Esophagus muscularis mucosa (tissue), 4 donors: ENCODE measurements around the gene VAMP8. TPM values are rescaled to one million over a fixed set of nuclear protein-coding genes. Genes with fewer than 3 reads are reported as not detected.
A peak's percentile ranks its signal among the peaks of the same experiment; 100 is the strongest.

Experiments used
- DNase-seq: peaks from one replicate; pipeline ENCODE4 v3.0.0-alpha.2; 2017; ENCODE audit errors: extremely low spot score
- H3K27ac ChIP-seq, 4 donors: fragments of 200-600 bp; sonication (generic); replicated peaks in 1 of 4; 1 replicate in 3 of 4; 2 replicates in 1 of 4; pipeline ENCODE4 v1.5.1; 2016 to 2019; ENCODE audit warnings: mild to moderate bottlenecking in 1 of 4
- H3K27me3 ChIP-seq, 4 donors: fragments of 200-600 bp; sonication (generic); one replicate each; pipeline versions ENCODE4 v1.5.1 to v1.6.0; 2016 to 2019
- H3K36me3 ChIP-seq, 4 donors: fragments of 200-600 bp; sonication (generic); one replicate each; pipeline ENCODE4 v1.5.1; 2016 to 2019
- H3K4me1 ChIP-seq, 4 donors: fragments of 200-600 bp; sonication (generic); one replicate each; pipeline ENCODE4 v1.5.1; 2016 to 2019
- H3K4me3 ChIP-seq, 4 donors: fragments of 200-600 bp; sonication (generic); 1 replicate in 2 of 4; 2 replicates in 2 of 4; pipeline ENCODE4 v1.5.1; 2016 to 2019; ENCODE audit warnings: mild to moderate bottlenecking in 4 of 4, moderate library complexity in 1 of 4
- H3K9me3 ChIP-seq, 4 donors: fragments of 200-600 bp; sonication (generic); 1 replicate in 3 of 4; 2 replicates in 1 of 4; pipeline ENCODE4 v1.5.1; 2016 to 2019
- EP300 ChIP-seq: sonication (generic); formaldehyde crosslinking; IDR thresholded peaks from one replicate; pipeline ENCODE4 v1.6.1; 2017; ENCODE audit warnings: antibody characterized with exemption
- POLR2A ChIP-seq: fragments of 450-650 bp; IDR thresholded peaks from one replicate; pipeline ENCODE4 v1.6.1; 2017; ENCODE audit warnings: antibody characterized with exemption, moderate library complexity, mild to moderate bottlenecking, low read depth
- POLR2AphosphoS5 ChIP-seq, 2 donors: sonication (generic); formaldehyde crosslinking; IDR thresholded peaks; one replicate each; pipeline ENCODE4 v1.6.1; 2017; ENCODE audit warnings: antibody characterized with exemption in 2 of 2
- WGBS: methylation state at CpG from one replicate; pipeline ENCODE4 v1.1.5; 2018; 5-methylcytosine and 5-hydroxymethylcytosine counted together
- intact Hi-C: fragments of 100-400 bp; cut with DNase I; formaldehyde crosslinking; loops from one replicate; pipeline ENCODE4 v1.15.1; 2023
- total RNA-seq, 4 donors: library from RNA; depleted of rRNA; stranded (reverse); fragments of >200 nt; gene quantifications; one replicate each; pipeline versions ENCODE4 v1.1.0 to v1.2.1, GENCODE V29; 2016
- TF ChIP-seq, protein P1 (sequence below), 3 experiments: fragments of 200-600 bp in 2 of 3; fragments of 450-650 bp in 1 of 3; sonication (generic) in 2 of 3; IDR thresholded peaks; one replicate each; pipeline ENCODE4 v1.5.1; 2017 to 2019; ENCODE audit warnings: antibody characterized with exemption in 3 of 3, mild to moderate bottlenecking in 2 of 3, moderate library complexity in 1 of 3

Gene VAMP8
- total RNA-seq, 4 donors from 2014 or later: 4.8 to 15.6 (median 8.3) TPM

DNA sequence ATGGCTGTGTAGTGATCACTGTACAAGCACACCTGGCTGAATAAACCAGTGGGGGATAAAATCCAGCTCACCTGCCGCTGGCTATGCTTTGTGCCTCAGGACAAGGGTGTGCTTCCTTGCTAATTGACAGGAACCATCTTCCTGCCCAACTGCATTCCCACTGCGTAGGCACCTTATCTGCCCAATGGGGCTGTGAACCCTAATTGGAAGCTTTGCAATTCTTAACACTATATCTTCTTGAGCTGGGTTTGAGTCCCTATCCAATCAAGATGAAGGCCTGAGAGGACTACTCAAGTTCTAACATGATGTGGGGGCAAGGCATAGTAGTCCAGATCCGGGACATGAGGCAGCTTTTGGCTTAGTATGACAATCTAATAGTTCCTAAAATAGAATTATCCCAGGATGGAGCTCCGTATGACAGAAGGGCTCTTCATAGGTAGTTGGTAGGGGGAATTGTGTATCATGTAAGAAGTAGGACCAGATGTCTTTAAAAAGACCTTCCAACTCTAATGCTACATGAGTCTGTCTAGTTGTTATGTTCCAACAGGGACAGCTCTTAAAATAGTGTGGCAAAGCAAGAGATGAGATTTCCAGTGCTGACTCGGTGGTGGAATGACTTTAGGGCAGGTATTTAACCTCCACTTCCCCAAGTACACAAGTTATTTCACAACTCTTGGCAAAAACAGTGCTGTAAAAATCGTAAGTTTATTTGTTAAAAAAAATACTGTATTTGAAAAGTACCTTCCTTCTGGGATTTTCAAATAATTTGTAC lies 27.4 kb downstream of the VAMP8 start:
- Histone ChIP-seq H3K36me3 (peaks cover 0 to 46% (median 28%) of the 10 kb centered on the region in 4 donors), H3K9me3 (no peaks in the 10 kb centered on the region), H3K4me1 (peaks cover 58 to 87% (median 82%) of the 10 kb centered on the region in 4 donors), H3K27ac (peak overlapping the region; percentile 39 to 95 (median 75)), H3K4me3 (peak overlapping the region in 1 of 4 donors; percentile 91), H3K27me3 (no peaks in the 10 kb centered on the region)
- TF ChIP-seq POLR2AphosphoS5 (IDR thresholded peaks at IDR 0.05) (no peak), POLR2A (no peak), EP300 (no peak)
- TF ChIP-seq, protein P1, sequence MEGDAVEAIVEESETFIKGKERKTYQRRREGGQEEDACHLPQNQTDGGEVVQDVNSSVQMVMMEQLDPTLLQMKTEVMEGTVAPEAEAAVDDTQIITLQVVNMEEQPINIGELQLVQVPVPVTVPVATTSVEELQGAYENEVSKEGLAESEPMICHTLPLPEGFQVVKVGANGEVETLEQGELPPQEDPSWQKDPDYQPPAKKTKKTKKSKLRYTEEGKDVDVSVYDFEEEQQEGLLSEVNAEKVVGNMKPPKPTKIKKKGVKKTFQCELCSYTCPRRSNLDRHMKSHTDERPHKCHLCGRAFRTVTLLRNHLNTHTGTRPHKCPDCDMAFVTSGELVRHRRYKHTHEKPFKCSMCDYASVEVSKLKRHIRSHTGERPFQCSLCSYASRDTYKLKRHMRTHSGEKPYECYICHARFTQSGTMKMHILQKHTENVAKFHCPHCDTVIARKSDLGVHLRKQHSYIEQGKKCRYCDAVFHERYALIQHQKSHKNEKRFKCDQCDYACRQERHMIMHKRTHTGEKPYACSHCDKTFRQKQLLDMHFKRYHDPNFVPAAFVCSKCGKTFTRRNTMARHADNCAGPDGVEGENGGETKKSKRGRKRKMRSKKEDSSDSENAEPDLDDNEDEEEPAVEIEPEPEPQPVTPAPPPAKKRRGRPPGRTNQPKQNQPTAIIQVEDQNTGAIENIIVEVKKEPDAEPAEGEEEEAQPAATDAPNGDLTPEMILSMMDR (IDR thresholded peaks at IDR 0.05): no peak
- WGBS: 58% methylated on average over 5 of the region's 6 CpGs
- intact Hi-C loops: loop anchor here (5.0 kb wide), 1 partner anchor 172 kb away; no protein-coding TSS in a partner anchor
- no peak for DNase-seq

- Histone ChIP-seq H3K9me3 (no peaks in the 10 kb centered on the region), H3K36me3 (peaks cover 0 to 43% (median 22%) of the 10 kb centered on the region in 4 donors), H3K27ac (peak overlapping the region; percentile 39 to 95 (median 75)), H3K27me3 (no peaks in the 10 kb centered on the region), H3K4me3 (peak overlapping the region in 1 of 4 donors; percentile 91), H3K4me1 (peaks cover 58 to 89% (median 87%) of the 10 kb centered on the region in 4 donors)
- intact Hi-C loops: no loop called here
- no peak for DNase-seq
- no peak for TF ChIP-seq POLR2AphosphoS5 (IDR thresholded peaks at IDR 0.05)
- TF ChIP-seq EP300: no peak
- no peak for TF ChIP-seq POLR2A
- TF ChIP-seq, protein P1 (IDR thresholded peaks at IDR 0.05): no peak
- WGBS: 56% methylated on average over 4 of the region's 4 CpGs
Measured at GRCh38 chr2:85605406-85606115, 28.2 kb downstream of the VAMP8 start.

DNA sequence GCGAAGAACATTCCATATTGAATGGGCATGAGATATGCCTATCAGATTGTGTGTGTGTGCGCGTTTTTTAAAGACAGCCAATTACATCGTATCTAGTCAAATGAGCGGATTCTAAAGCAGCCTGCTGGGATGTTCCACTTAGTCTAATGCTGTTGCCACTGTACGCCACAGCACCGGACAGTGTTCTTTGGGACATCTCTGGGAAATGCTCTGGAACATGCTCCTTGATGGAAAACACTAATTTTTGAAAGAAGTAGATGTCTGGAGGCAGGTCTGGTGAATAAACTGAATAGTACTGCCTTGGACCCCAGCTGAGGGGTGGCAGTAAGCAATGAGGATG lies 28.7 kb downstream of the VAMP8 start:
- no peaks in the 10 kb centered on the region for H3K27me3 ChIP-seq
- intact Hi-C loops: no loop called here
- DNase-seq: no peak
- no peak overlapping the region for H3K4me3 ChIP-seq
- no peaks in the 10 kb centered on the region for H3K9me3 ChIP-seq
- WGBS: 85% methylated on average over 7 of the region's 7 CpGs
- H3K27ac ChIP-seq: peak overlapping the region; percentile 39 to 95 (median 75)
- H3K36me3 ChIP-seq: peaks cover 0 to 37% (median 17%) of the 10 kb centered on the region in 4 donors
- H3K4me1 ChIP-seq: peaks cover 56 to 89% (median 87%) of the 10 kb centered on the region in 4 donors
- TF ChIP-seq POLR2AphosphoS5 (IDR thresholded peaks at IDR 0.05) (no peak), POLR2A (no peak), EP300 (no peak)
- TF ChIP-seq, protein P1 (IDR thresholded peaks at IDR 0.05): no peak

GRCh38 chr2:85607268-85608215 lies 30.2 kb downstream of the VAMP8 start:
- Histone ChIP-seq H3K4me1 (peaks cover 51 to 88% (median 82%) of the 10 kb centered on the region in 4 donors), H3K27me3 (no peaks in the 10 kb centered on the region), H3K9me3 (no peaks in the 10 kb centered on the region), H3K27ac (peak overlapping the region; percentile 46 to 95 (median 70)), H3K4me3 (no peak overlapping the region), H3K36me3 (peaks cover 0 to 37% (median 16%) of the 10 kb centered on the region in 4 donors)
- WGBS: 71% methylated on average over 9 of the region's 9 CpGs
- no peak for DNase-seq
- intact Hi-C loops: no loop called here
- TF ChIP-seq POLR2A: no peak
